HepG2 (cell line): Measurements from ENCODE around the gene ATL2. TPM values are rescaled to one million over a fixed set of nuclear protein-coding genes. Genes with fewer than 3 reads are reported as not detected.
A peak's percentile ranks its signal among the peaks of the same experiment; 100 is the strongest.

ENCODE experiments used
- BRCA1 ChIP-seq: sonication (generic); formaldehyde crosslinking; IDR thresholded peaks from 2 replicates; pipeline ENCODE4 v1.4.0; 2020; ENCODE audit warnings: missing genetic modification reagents
- GTF2F1 ChIP-seq: fragments of 150-350 bp; IDR thresholded peaks from 2 replicates; pipeline ENCODE4 v1.6.1; 2014; ENCODE audit warnings: low read length
- HDAC2 ChIP-seq: sonication (generic); formaldehyde crosslinking; IDR thresholded peaks from 2 replicates; pipeline ENCODE4 v1.4.0; 2020; ENCODE audit warnings: missing genetic modification reagents
- HOXA7 ChIP-seq: sonication (generic); formaldehyde crosslinking; IDR thresholded peaks from 2 replicates; pipeline ENCODE4 v1.8.1; 2022; ENCODE audit warnings: mild to moderate bottlenecking, missing genetic modification reagents, moderate library complexity
- KAT7 ChIP-seq: IDR thresholded peaks from 2 replicates; pipeline ENCODE4 v1.6.1; 2018; ENCODE audit warnings: borderline replicate concordance, missing compliant biosample characterization
- MNT ChIP-seq: fragments of 450-650 bp; IDR thresholded peaks from 2 replicates; pipeline ENCODE4 v1.6.1; 2016
- MXD4 ChIP-seq: IDR thresholded peaks from 2 replicates; pipeline ENCODE4 v1.6.1; 2016; ENCODE audit warnings: mild to moderate bottlenecking, missing biosample characterization, missing genetic modification reagents
- NFE2L1 ChIP-seq: sonication (generic); formaldehyde crosslinking; IDR thresholded peaks from 2 replicates; pipeline ENCODE4 v1.4.0; 2020; ENCODE audit warnings: missing genetic modification reagents, mild to moderate bottlenecking, borderline replicate concordance
- NFIB ChIP-seq: sonication (generic); formaldehyde crosslinking; IDR thresholded peaks from 2 replicates; pipeline ENCODE4 v1.9.0; 2021; ENCODE audit warnings: missing genetic modification reagents, mild to moderate bottlenecking, borderline replicate concordance
- PHB2 ChIP-seq: fragments of 450-650 bp; IDR thresholded peaks from 2 replicates; pipeline ENCODE4 v1.6.1; 2018; ENCODE audit not compliant: partially characterized antibody
- RERE ChIP-seq: IDR thresholded peaks from 2 replicates; pipeline ENCODE4 v1.6.1; 2016; ENCODE audit warnings: low read depth, missing genetic modification reagents, missing compliant biosample characterization
- SRSF1 ChIP-seq: fragments of 200-400 bp; formaldehyde crosslinking; optimal IDR thresholded peaks from 2 replicates; pipeline ENCODE3; 2017; ENCODE audit warnings: mild to moderate bottlenecking, low read depth, low read length, moderate library complexity
- TEAD3 ChIP-seq: optimal IDR thresholded peaks from 2 replicates; pipeline ENCODE3; 2016; ENCODE audit warnings: borderline replicate concordance
- THAP7 ChIP-seq: sonication (generic); formaldehyde crosslinking; IDR thresholded peaks from 2 replicates; pipeline ENCODE4 v1.8.1; 2023; ENCODE audit warnings: mild to moderate bottlenecking, missing genetic modification reagents
- THRA ChIP-seq: sonication (generic); formaldehyde crosslinking; IDR thresholded peaks from 2 replicates; pipeline ENCODE4 v1.4.0; 2020; ENCODE audit warnings: missing genetic modification reagents, borderline replicate concordance
- ZBTB7B ChIP-seq: sonication (generic); formaldehyde crosslinking; IDR thresholded peaks from 2 replicates; pipeline ENCODE4 v1.4.0; 2020; ENCODE audit warnings: missing genetic modification reagents
- ZNF230 ChIP-seq: sonication (generic); formaldehyde crosslinking; IDR thresholded peaks from 2 replicates; pipeline ENCODE4 v1.4.0; 2020; ENCODE audit warnings: mild to moderate bottlenecking, missing genetic modification reagents
- polyA plus RNA-seq, 8 experiments: library from polyadenylated mRNA; depleted of rRNA in 3 of 8; stranded (reverse) in 7 of 8; unstranded in 1 of 8; fragments of >200 nt; fragmentation: Illumina TruSeq in 4 of 8; extraction: Trizol in 4 of 8; gene quantifications; 2 replicates each; pipeline versions ENCODE4 v1.2.1 to v1.2.3, GENCODE V29; 2011 to 2016; ENCODE audit warnings: low read depth in 4 of 8, missing spikeins in 1 of 8, mixed read lengths in 1 of 8; ENCODE audit not compliant: insufficient read depth in 1 of 8
- total RNA-seq, 5 experiments: library from RNA; depleted of rRNA; stranded (reverse); fragments of >200 nt; fragmentation: Illumina TruSeq; extraction: Trizol; gene quantifications; 2 replicates each; pipeline ENCODE4 v1.2.3, GENCODE V29; 2016; ENCODE audit warnings: low read depth in 1 of 5
- TF ChIP-seq, protein P1 (sequence below): sonication (generic); formaldehyde crosslinking; IDR thresholded peaks from 2 replicates; pipeline ENCODE4 v1.4.0; 2020; ENCODE audit warnings: mild to moderate bottlenecking, missing genetic modification reagents

Gene ATL2
- total and polyA plus RNA-seq, 2 of the 13 experiments (the other 11 are each of a cell fraction or from before 2014, with no cell fraction given): 56.5 to 119 TPM

DNA sequence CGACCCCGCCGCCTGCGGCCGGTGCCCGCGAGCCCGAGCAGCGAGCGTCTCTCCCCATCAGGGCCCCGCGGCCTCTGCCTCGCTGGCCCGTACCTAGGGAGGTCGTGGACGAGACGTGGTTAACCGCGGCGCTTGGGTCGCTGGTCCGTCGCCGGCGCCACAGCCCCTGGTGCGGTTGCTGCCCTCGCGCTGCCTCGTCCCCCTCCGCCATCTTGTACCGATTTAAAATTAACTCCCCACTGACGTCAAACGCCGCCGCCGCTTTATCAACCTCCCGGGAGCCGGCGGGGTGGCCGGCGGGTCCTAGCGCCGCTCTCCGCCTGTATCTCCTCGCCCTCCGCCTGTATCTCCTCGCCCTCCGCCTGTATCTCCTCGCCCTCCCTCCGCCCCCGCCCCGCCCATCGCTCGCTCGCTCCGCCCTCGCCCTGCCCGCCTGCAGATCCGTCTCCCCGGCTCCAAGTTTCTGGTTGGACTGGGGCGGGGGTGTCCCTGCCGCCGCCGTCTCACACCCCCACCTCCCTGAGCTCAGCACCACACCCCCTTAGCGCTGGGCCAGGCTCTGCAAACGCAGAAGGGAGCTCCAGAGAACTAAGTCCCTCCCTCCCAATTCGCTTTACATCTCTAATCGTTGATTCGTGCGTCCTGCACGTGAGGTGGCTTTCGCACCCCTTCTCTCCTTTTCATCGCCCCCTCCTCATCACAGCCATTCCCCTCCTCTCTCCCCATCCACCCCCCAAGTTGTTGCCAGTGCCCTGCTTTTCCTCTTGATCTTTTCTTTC, at the start of gene ATL2 (continued):
- TF ChIP-seq KAT7: peak; percentile 56; the same call in 1 of the 2 replicates
- TF ChIP-seq NFE2L1 (CRISPR knock-in tag): no peak
- no peak for TF ChIP-seq ZNF230 (CRISPR knock-in tag)
- peak; percentile 58 for TF ChIP-seq SRSF1
- TF ChIP-seq PHB2: no peak
- TF ChIP-seq HOXA7 (CRISPR knock-in tag): no peak
- TF ChIP-seq, protein P1, sequence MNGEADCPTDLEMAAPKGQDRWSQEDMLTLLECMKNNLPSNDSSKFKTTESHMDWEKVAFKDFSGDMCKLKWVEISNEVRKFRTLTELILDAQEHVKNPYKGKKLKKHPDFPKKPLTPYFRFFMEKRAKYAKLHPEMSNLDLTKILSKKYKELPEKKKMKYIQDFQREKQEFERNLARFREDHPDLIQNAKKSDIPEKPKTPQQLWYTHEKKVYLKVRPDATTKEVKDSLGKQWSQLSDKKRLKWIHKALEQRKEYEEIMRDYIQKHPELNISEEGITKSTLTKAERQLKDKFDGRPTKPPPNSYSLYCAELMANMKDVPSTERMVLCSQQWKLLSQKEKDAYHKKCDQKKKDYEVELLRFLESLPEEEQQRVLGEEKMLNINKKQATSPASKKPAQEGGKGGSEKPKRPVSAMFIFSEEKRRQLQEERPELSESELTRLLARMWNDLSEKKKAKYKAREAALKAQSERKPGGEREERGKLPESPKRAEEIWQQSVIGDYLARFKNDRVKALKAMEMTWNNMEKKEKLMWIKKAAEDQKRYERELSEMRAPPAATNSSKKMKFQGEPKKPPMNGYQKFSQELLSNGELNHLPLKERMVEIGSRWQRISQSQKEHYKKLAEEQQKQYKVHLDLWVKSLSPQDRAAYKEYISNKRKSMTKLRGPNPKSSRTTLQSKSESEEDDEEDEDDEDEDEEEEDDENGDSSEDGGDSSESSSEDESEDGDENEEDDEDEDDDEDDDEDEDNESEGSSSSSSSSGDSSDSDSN (CRISPR knock-in tag): no peak; the same call in 1 of the 2 replicates
- TF ChIP-seq RERE (CRISPR knock-in tag): 0 out of 2 replicates have a peak, but pooled peaks have one; percentile 14
- peak; percentile 66 for TF ChIP-seq HDAC2 (CRISPR knock-in tag)
- 0 out of 2 replicates have a peak, but pooled peaks have one; percentile 8 for TF ChIP-seq MNT
- TF ChIP-seq MXD4 (CRISPR knock-in tag): 0 out of 2 replicates have a peak, but pooled peaks have one; percentile 46
- TF ChIP-seq ZBTB7B (CRISPR knock-in tag): no peak
- no peak for TF ChIP-seq NFIB (CRISPR knock-in tag)
- TF ChIP-seq BRCA1: no peak
- peak; percentile 45 for TF ChIP-seq THRA (CRISPR knock-in tag)
- peak; percentile 28; the same call in 1 of the 2 replicates for TF ChIP-seq GTF2F1
- no peak for TF ChIP-seq TEAD3
- peak; percentile 66; the same call in 1 of the 2 replicates for TF ChIP-seq THAP7
